GM12872 (cell line): ENCODE results near the gene HOXA6.

Source experiments
- TF ChIP-seq, protein P1 (sequence below): IDR thresholded peaks from 3 replicates; pipeline ENCODE4 v1.5.1; 2011; ENCODE audit warnings: low read depth, mild to moderate bottlenecking, low read length, moderate library complexity; ENCODE audit not compliant: insufficient read depth

Gene HOXA6

DNA sequence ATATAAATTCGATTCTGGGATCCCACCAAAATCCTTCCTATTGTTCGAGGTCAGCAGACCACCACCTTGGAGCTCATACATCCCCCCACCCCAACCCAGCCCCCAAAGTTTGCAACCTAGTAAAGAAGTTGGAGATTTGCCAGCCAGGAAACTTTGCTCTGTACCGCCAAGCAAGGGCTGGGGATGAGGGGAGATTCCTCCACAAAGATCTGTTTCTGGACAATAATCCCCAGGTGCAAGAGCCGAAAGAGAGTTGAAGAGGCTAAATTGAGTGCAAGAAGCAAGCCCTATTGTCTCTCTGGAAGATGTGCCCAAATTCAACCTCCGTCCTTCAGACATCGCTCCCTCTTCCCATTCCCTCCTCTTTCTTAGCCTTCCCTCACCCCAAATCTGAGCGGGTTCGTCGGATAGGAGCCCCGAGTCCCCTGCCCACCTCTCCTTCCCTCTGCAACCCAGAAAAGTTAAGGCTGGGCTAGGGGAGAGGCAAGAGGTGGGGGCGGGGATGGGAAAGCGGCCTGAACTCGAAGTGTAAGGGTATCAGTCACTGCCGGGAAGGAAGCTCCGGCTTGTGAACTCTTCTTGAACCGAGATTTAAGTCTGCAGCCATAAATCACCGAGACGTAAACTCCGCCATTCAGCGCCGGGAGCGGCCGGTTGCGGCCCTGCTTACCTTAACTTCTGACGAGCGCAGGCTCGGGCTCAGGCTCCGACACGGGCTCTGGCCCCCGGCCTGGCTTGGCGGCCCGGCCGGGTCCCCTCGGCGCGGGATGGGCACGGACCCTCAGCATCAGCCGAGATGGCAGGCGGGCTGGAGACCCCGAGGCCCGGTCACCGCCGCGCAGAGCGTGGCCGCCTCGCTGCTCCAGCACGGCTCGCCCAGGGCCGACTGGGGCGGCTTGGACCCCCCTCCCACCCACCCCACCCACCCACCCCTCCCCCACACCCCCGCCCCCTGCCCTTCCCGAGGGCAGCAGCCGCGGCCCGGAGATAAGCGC lies 34.3 kb downstream of the HOXA6 start:
- TF ChIP-seq, protein P1, sequence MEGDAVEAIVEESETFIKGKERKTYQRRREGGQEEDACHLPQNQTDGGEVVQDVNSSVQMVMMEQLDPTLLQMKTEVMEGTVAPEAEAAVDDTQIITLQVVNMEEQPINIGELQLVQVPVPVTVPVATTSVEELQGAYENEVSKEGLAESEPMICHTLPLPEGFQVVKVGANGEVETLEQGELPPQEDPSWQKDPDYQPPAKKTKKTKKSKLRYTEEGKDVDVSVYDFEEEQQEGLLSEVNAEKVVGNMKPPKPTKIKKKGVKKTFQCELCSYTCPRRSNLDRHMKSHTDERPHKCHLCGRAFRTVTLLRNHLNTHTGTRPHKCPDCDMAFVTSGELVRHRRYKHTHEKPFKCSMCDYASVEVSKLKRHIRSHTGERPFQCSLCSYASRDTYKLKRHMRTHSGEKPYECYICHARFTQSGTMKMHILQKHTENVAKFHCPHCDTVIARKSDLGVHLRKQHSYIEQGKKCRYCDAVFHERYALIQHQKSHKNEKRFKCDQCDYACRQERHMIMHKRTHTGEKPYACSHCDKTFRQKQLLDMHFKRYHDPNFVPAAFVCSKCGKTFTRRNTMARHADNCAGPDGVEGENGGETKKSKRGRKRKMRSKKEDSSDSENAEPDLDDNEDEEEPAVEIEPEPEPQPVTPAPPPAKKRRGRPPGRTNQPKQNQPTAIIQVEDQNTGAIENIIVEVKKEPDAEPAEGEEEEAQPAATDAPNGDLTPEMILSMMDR: no peak

DNA sequence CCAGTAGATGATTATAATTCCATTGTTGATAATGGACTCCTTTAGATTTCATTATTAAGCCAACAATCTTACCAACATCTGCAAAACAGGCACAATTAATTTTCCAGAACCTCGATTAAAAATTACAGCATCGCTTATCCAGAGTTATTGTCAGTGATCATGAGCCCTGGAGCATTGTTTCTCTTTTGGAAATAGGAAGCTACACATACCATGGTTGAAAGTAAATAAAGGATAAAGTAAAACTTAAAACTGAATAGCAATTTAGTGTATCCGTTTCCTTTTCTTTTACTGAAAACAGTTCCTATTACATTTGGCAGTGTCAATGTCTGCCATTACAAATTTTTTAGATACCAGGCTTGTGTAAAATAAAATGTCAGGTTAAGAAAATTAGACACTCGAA lies 35.2 kb downstream of the HOXA6 start:
- TF ChIP-seq, protein P1: no peak

DNA sequence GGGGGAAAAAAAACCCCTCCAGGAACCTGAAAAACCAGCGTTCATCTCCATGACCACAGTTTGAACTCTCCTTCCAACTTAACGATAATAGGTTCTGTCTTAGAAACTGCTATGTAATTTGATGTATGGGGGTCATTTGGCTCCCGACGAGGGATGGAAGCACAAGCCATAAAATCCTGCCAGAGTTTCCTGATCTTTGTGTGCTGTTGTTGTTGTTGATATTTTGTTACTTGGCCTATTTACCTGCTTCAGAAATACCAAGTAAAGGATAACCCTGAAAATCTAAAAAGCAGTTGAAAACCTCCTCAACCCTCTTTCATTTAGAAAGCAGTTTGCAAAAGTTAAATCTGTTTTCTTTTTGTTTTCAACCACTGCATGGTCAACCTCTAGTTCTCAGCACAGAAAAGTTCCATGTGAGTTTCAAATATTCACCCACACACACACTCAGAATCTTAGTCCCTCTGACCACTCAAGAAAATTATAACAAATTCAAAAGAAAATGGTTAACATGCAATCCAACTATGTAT lies 35.8 kb downstream of the HOXA6 start:
- TF ChIP-seq, protein P1: no peak

DNA sequence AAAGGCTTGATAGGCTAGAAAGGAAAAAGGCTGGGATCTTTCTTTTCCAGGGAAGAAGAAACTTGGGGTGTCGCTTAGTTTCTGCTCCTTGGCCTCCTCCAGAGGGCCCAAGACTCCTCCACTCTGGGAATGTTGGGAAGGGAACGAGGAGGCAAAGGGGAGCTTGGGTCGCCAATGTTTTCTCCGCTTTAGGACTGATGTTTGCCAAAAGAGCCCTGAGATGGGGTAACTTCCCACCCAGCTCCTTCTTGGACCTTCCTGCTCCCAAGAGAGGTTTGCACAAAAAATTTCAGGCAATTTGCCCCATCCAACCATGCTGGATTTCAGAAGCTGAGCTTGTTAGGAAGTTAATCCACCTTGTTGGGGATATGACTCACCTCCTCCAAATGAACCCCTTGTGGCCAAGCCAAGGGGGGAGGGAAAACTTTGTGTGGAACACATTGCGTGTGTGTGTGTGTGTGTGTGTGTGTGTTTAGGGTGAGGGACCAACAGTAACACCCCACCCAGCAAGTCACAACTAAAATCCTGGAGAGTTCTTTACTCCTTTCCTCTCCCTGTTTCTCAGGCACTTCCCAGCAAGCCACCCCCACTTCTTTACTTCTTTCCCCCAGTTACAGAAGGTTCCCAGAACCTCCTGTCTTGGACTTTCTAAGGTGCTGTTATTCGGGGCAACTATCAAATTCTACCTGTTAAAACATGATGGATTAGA lies 36.4 kb downstream of the HOXA6 start:
- TF ChIP-seq, protein P1: no peak

DNA sequence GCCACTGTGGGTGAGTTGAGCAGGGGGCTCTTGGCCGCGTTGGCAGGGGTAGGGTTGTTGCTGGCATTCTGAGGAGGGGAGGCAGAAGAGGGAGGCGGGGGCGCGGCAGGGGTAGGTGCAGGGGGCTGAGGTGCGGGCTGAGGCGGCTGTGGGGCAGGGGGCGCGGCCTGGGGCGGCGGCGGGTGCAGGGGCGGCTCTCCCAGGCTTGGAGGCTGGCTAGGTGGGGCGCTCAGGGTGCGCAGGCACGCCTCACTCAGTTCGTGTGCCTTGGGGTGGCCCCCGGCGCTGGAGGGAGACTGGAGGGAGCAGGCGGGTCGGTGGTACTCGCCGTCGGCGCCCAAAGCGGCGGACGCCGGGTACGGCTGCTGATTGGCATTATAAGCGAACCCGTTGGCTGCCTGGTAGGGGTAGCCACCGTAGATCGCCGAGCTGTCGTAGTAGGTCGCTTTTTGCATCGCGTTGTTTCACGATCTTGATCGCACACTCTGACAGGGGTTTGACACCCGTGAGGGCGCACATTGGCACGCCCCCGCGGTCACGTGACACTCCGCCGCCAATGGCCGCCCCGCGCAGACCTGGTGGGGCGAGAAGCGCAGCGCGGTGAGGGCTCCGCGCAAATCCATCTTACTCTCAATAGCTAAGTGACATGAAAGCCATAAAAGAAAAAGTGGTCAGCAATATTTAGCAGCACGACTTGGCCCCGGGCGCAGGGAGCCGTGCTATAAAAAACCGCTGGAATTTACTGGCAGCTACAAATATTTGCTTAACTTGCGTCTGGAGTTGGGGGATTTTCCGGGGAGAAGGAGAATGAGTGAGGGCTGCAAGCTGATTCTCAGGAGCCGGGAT lies 37.2 kb downstream of the HOXA6 start:
- TF ChIP-seq, protein P1: no peak

DNA sequence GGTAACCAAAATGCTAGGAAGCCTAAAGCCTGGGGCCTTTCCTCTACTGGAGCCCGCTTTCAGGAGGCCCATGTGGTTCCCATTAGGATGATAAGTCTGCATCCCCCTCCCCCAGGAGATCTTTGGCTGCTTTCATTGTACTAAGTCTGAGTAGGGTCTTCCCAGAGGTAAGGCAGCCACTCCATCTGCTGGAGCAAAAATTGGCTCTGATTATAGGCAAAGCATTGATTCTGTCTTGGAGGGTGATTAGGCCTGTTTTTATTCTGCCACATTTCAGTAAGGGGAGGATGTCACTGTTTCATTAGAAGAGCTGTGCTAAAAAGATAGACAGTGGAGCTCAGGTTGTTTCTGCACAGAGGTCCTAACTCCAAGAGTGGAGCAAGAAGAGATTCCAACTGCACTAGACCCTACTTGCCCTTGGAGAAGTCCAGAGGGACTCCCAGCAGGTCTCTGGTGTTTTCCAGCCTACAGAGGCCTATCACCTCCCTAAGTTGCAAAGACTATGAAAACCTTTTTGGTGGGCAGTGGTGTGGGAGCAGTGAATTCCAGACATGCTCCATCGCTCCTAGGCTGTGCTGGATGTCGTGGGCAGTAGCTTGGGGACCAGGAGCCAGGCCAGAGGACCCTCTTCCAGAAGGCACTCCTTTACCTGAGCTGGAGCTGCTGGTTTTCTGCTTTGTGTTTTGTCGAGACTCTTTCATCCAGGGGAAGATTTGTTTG lies 37.9 kb downstream of the HOXA6 start:
- TF ChIP-seq, protein P1: no peak
